NCI-H748 (cell line): ENCODE measurements around the gene CTNND1.
"Not testable (repeated sequence)": the region's sequence is repeated elsewhere in the genome, so short reads cannot be mapped to it uniquely, and the experiment has no call there.

Experiments
- DNase-seq: peaks from one replicate; lab custom pipeline; 2025; ENCODE audit not compliant: unreplicated experiment; lab: John Stamatoyannopoulos, UW

The CTNND1 gene

GRCh38 chr11:57788703-57789088 lies 27.1 kb downstream of the CTNND1 start:
- no peak for DNase-seq

DNA sequence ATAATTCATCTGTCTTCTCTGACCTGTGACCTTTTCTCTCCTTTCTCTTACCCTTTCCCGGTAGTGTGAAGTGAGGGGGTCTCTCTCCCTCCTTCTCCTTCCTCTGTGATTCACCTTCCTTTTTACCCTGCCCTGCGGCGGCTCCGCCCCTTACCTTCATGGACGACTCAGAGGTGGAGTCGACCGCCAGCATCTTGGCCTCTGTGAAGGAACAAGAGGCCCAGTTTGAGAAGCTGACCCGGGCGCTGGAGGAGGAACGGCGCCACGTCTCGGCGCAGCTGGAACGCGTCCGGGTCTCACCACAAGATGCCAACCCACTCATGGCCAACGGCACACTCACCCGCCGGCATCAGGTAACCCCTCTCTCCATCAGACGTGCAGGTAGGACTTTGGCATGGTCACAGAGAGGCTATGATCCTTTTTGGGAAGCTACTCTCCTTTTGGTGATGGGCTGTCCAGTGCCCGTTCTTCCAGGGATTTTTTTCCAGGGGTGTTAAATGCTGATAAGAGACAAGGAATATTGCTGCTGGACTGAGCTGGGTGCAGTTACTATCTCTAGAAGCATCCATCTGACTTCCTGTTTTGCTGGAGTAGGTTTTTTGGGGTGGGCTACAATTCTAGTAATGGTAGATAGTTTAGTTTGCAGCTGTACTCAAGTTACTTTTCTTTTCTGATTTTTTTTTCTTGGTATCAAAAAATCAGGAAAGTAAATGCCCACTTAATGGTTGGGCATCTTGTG lies 29.9 kb downstream of the CTNND1 start:
- DNase-seq = no peak

DNA sequence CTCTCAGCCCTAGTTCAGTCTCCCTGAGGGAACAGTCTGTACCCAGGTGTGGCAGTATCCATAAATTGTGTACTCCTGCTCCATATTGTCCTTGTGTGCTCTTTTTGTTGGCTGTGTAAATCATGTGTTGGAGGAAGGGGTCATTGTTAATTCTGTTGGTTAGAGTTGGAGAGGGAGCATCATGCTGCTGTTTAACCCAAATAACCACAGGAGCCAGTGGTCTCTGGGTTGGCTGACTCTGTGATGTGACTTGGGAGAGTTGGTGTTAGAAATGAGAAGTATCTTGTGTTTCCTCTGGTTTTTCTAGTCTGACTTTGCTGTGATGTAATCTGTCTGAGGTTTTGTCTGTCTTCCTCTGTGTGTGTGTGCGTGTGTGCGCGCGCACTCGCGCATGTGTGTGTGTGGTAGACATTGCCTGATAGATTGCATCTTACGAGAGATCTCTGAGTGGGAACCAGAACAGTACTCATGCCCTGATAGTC lies 30.5 kb downstream of the CTNND1 start:
- DNase-seq = no peak

DNA sequence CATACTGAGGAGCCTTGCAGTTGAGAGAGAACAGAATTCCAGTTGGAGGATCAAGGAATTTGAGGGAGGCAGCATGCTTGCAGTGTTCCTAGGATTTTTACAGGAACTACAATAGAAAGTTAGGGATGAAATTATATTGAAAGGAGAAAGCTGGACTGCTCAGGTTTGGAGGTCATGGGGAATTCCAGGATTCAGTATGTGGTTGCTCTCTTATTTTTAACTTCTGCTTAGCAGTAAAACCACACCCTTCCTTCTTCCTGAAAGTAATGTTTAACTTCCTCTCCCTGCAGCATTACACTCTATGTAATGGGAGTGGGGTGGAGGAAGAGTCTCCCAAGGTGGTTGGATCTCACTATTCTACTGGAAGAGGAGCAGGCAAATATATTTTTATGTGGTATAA lies 31.3 kb downstream of the CTNND1 start:
- no peak for DNase-seq

- no peak for DNase-seq
These were observed 31.9 kb downstream of the CTNND1 start for GRCh38 chr11:57793351-57794115.

DNA sequence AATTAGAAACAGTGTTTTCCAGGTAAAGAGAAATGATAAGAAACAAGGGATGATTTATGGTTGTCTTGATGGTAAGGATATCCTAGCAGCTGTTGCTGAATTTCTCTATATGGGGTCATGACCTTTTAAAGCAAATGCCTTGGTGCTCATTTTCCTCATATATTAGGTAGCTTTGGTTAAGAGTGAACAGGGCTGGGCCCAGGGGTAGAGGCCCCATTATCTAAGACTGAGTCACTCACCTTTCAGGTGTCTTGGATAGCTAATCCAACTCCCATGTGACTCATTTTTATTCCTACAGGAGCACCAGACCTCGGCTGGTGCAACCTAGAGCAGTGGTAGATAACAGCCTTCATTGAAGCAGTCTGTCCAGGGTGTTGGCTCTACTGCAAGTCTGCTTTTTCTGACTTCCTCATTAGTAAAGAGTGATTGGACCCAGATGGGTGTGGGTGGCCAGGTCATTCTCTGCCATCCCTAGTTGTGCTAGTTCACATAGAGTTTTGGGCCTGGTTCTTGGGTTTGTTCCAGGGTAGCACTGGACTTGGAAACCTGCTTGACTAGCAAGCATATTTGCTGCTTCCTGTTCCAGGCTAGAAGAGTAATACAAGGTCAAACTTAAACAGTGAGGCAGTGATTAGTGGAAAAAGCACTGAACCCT lies 37.4 kb downstream of the CTNND1 start:
- DNase-seq = no peak

DNA sequence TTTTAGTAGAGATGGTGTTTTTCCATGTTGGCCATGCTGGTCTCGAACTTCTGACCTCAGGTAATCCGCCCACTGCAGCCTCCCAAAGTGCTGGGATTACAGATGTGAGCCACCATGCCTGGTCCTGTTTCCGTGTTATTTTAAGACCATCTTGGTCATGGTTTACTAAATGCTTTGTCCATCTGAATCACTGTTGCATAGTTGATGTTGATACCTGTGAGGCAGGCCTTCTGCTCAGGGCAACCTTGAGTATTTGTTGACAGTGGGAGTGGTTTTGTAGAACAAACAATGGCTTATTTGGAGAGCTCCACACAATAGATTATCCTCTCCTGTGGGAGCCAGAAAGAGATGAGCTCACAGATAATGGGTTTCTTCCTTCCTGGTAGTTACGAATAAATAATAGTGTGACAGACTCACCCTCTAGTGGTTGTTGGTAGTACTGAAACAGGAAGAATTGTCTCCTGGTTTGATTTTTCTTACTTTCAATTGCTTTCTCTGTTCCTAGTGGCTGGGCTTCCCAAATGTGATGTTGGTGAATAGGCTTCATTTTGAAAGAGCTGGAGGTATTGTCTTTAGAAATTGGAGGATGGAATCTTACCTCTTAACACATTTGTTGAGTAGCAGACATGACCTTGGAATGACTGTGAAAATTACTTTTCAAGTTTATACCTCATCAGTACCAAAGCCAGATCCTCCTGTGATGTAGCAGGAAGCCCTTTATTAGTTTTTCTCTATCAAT lies 39.0 kb downstream of the CTNND1 start:
- peak; percentile 98 for DNase-seq

- no peak for DNase-seq
These were observed 39.5 kb downstream of the CTNND1 start for GRCh38 chr11:57801183-57801485.

GRCh38 chr11:57802411-57802810 lies 40.8 kb downstream of the CTNND1 start:
- DNase-seq = no peak

DNA sequence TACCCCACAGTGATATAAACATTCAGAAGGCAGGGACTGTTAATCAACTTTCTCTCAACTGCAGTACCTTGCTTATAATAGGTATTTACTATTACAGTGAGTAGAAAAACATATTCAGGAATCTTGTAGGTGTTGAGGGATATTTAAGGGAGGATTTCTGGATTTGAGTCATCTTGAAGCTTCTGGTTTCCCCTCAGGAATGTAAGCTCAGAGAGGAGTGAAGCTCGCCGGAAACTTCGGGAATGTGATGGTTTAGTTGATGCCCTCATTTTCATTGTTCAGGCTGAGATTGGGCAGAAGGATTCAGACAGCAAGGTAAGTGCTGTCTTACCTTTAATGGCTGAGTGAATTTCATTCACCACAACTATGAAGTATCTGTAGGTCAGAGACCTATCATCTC lies 42.9 kb downstream of the CTNND1 start:
- DNase-seq = no peak

- DNase-seq = no peak
These were observed 44.2 kb downstream of the CTNND1 start for GRCh38 chr11:57805780-57806179.

GRCh38 chr11:57812634-57813033 lies 51.0 kb downstream of the CTNND1 start:
- no peak for DNase-seq

GRCh38 chr11:57815476-57815875 lies 53.9 kb downstream of the CTNND1 start:
- DNase-seq = no peak

DNA sequence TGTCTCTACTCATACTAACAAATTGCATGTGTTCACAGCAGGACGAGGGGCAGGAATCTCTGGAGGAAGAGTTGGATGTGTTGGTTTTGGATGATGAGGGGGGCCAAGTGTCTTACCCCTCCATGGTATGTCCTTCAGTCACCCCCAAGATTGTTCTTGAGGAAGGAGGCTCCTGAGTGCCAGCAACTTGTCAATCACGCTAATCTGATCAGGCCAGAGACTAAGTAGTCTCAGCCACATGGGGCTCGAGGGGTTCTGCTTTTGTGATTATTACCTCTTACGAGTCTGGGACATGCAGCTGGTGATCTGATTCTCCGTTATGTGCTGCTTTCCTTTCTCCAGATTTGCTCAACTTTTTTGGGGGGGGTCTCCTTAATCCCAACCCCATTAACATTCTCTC lies 54.3 kb downstream of the CTNND1 start:
- no peak for DNase-seq

DNA sequence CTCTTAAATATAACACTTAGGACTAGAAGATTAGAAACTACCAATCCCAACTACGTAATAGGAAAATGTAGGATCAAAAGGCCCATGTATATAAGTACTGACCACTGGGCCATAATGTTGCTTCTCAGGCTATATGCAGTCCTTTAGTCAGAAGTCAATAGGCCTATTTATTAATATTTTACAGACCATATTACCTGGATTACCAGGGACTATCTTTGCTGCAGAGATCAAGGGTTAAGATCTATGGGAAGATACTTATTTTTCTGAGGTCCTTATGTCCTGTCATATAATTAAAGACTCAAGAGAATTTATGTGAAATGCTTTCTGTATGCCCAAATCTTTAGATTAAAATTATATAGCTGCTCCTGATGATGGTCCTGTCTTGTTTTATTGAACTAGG lies 57.2 kb downstream of the CTNND1 start:
- no peak for DNase-seq

DNA sequence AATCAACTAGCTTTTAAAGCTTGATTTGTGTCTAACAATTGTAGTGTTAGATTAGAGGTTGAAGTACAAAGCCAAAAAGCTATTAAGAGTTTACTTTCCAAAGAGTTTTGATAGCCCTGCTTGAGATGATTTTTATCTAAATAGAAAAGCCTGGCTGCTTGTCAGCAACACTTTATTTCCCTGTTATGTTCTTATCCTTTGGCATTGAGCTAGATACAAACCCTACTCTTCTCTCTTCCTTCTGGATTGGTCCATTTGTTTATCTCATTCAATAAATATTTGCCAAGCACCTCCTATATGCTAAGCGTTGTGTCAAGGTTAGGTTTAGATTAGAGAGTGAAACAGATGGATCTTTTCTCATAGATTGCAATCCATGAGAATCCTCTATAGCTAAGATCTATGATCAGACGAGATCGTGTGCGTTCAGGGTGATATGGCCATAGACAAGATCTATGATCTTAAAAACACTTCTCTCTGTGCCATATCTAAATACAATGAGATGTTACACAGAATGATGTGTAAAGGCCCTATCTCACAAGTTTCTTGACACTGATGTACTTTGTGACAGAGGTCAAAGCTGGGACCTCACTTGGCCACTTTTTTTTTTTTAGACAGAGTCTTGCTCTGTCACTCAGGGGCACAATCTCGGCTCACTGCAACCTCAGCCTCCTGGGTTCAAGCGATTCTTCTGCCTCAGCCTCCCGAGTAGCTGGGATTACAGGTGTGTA lies 57.8 kb downstream of the CTNND1 start:
- no peak for DNase-seq

GRCh38 chr11:57823859-57824258 lies 62.3 kb downstream of the CTNND1 start:
- DNase-seq = no peak

DNA sequence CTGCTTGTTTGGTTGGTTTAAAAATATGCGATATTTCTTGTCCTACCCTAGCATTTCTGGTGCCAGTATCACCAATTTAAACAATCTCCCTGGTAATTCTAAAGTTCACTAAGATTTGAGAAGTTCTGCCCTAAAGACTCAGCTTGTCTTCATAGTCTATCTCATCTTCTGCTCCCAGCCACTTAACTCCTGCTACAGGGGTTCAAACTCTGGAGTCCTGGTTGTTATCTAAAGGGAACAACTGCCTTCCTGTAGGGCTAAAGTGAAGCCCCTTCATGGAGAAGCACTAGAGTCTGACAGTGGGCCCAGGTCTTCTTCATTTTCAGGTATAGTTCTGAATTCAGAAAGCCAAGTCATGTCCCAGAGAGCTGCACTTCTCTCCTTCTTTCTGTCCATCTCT lies 73.2 kb downstream of the CTNND1 start:
- no peak for DNase-seq

DNA sequence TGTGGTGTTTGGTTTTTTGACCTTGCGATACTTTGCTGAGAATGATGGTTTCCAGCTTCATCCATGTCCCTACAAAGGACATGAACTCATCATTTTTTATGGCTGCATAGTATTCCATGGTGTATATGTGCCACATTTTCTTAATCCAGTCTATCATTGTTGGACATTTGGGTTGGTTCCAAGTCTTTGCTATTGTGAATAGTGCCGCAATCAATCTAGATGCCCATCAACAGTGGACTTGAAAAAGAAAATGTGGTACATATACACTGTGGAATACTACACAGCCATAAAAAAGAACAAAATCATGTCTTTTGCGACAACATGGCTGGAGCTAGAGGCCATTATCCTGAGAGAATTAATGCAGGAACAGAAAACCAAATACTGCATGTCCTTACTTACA lies 77.0 kb downstream of the CTNND1 start:
- not testable (repeated sequence) for DNase-seq

DNA sequence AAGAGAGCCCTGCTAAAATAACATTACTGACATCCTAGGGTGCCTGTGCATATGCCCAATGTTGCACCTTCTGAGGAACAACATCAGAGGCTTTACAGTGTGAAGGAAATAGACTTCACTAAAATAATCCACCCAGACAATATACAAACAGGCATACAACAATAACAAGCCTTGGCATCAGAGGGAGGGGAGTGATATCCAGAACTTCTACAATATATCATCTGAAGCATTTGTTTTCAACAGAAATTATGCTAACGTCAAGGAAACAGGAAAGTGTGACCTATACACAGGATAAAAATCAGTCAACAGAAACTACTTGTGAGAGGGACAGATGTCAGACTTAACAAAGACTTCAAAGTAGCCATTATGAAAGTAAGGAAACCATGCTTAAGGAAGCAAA lies 81.3 kb downstream of the CTNND1 start:
- DNase-seq = no peak

- DNase-seq = no peak
These were observed 106.4 kb downstream of the CTNND1 start for GRCh38 chr11:57867966-57868365.
